ENCODE measurements around the gene ZNF93.
"Not testable (repeated sequence)": the region's sequence is repeated elsewhere in the genome, so short reads cannot be mapped to it uniquely, and the experiment has no call there.

Gene ZNF93

DNA sequence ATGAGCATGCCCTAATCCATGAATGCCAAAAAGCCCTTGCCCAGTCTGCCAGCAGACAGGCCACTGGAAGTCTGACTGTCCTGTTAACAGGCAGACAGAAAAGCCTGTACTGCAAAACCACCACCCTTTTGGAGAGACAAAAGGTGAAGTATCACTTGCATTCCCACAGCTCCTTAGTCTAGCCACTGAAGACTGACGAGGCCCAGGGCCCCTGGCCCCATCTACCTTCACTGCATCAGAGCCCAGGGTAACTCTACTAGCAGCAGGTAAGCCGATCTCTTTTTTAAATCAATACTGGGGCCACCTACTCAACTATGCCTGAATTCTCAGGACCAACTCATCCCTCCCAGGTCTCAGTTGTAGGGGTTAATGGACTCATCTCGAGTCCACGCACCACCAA is 45.5 kb downstream of the ZNF93 start:
- TF ChIP-seq, protein P1, sequence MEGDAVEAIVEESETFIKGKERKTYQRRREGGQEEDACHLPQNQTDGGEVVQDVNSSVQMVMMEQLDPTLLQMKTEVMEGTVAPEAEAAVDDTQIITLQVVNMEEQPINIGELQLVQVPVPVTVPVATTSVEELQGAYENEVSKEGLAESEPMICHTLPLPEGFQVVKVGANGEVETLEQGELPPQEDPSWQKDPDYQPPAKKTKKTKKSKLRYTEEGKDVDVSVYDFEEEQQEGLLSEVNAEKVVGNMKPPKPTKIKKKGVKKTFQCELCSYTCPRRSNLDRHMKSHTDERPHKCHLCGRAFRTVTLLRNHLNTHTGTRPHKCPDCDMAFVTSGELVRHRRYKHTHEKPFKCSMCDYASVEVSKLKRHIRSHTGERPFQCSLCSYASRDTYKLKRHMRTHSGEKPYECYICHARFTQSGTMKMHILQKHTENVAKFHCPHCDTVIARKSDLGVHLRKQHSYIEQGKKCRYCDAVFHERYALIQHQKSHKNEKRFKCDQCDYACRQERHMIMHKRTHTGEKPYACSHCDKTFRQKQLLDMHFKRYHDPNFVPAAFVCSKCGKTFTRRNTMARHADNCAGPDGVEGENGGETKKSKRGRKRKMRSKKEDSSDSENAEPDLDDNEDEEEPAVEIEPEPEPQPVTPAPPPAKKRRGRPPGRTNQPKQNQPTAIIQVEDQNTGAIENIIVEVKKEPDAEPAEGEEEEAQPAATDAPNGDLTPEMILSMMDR (IDR thresholded peaks at IDR 0.05; ENCODE audit: low read depth, low read length) = no peak

GRCh38 chr19:19948800-19949199 is 48.1 kb downstream of the ZNF93 start:
- no peak overlapping the region for H3K4me3 ChIP-seq (ENCODE audit: low read depth, low read length)
- TF ChIP-seq, protein P1 (IDR thresholded peaks at IDR 0.05; ENCODE audit: low read depth, low read length) = no peak

More for the DNA sequence above, 45.5 kb downstream of the ZNF93 start:
- no peak overlapping the region for H3K4me3 ChIP-seq (ENCODE audit: low read depth, low read length)

GRCh38 chr19:19955208-19955607 is 54.5 kb downstream of the ZNF93 start:
- no peak overlapping the region for H3K4me3 ChIP-seq (ENCODE audit: low read depth, low read length)
- TF ChIP-seq, protein P1 (IDR thresholded peaks at IDR 0.05; ENCODE audit: low read depth, low read length) = no peak

GRCh38 chr19:19956434-19957075 is 55.8 kb downstream of the ZNF93 start:
- H3K4me3 ChIP-seq (ENCODE audit: low read depth, low read length) = no peak overlapping the region

DNA sequence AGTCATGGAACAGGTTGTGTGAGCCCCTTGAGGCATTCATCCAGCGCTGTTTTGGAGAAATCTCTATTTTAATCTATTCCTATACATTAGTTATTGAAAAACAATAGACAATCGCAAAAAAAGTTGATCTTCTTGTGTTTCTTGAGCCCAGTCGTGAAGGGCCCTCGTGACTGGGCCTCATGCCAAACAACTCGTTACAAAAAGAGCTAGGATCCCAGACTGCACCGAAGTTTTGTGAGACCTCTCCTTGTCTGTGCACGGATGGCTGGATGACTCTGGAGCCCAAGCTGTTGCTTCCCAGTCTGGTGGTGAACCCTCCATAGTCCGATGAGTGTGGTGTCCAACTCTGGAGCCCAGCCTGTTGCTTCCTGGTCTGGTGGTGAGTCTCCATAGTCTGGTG is 57.0 kb downstream of the ZNF93 start:
- not testable (repeated sequence) for H3K4me3 ChIP-seq (ENCODE audit: low read depth, low read length)

More at GRCh38 chr19:19956434-19957075, 55.8 kb downstream of the ZNF93 start:
- TF ChIP-seq, protein P1 (IDR thresholded peaks at IDR 0.05; ENCODE audit: low read depth, low read length) = no peak

DNA sequence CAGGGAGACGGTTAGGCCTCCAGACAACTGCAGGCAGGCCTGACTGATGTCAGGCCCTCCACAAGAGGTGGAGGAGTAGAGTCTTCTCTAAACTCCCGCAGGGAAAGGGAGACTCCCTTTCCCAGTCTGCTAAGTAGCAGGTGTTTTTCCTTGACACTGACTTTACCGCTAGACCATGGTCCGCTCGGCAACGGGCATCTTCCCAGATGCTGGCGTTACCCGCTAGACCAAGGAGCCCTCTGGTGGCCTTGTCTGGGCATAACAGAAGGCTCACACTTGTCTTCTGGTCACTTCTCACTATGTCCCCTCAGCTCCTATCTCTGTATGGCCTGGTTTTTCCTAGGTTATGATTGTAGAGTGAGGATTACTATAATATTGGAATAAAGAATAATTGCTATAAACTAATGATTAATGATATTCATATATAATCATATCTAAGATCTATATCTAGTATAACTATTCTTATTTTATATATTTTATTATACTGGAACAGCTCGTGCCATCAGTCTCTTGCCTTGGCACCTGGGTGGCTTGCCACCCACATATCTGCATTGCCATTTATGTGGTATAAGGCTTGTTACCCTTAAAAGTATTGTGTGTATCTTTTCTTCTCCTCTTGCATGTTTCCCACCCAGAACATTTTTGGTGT is 58.5 kb downstream of the ZNF93 start:
- TF ChIP-seq, protein P1 (IDR thresholded peaks at IDR 0.05; ENCODE audit: low read depth, low read length) = peak; percentile 48; the same call in 1 of the 2 replicates
- H3K4me3 ChIP-seq (ENCODE audit: low read depth, low read length) = not testable (repeated sequence)

GRCh38 chr19:19964416-19964815 is 63.7 kb downstream of the ZNF93 start:
- TF ChIP-seq, protein P1 (IDR thresholded peaks at IDR 0.05; ENCODE audit: low read depth, low read length) = no peak
- no peak overlapping the region for H3K4me3 ChIP-seq (ENCODE audit: low read depth, low read length)

GRCh38 chr19:19966126-19966525 is 65.4 kb downstream of the ZNF93 start:
- not testable (repeated sequence) for H3K4me3 ChIP-seq (ENCODE audit: low read depth, low read length)

Data from WI38 (cell line).